GM12878 (cell line): ENCODE results near the gene AKT3. TPM values are rescaled to one million over a fixed set of nuclear protein-coding genes. Genes with fewer than 3 reads are reported as not detected.

Source experiments
- ATAC-seq: fragments of 200-7000 bp; cut with Tn5 transposase; 3 replicates; pipeline ENCODE4 v1.9.1; 2020; ENCODE audit warnings: mild to moderate bottlenecking, moderate library complexity
- BruUV-seq: library from RNA; stranded (reverse); fragments of 400-500 nt; replicated peaks from 2 replicates; lab custom pipeline; 2021; lab: Mats Ljungman, UMichigan
- CTCF ChIA-PET: fragments of 300-600 bp; sonication (Branson Sonifier 250); formaldehyde crosslinking; extraction: SDS; loops from one replicate; lab custom pipeline; 2021; ENCODE audit warnings: inconsistent platforms; lab: Yijun Ruan, JAX
- POLR2A ChIA-PET: fragments of 350-600 bp; formaldehyde crosslinking; extraction: SDS; loops from one replicate; lab custom pipeline; 2021; ENCODE audit warnings: inconsistent platforms; lab: Charles Lee
- RAD21 ChIA-PET: fragments of 300-600 bp; sonication (Branson Sonifier 250); formaldehyde crosslinking; loops from one replicate; lab custom pipeline; 2023; ENCODE audit warnings: antibody characterized with exemption; ENCODE audit not compliant: unreplicated experiment; lab: Charles Lee
- SMC1A ChIA-PET: fragments of 300-600 bp; sonication (Branson Sonifier 250); formaldehyde crosslinking; loops from one replicate; lab custom pipeline; 2023; ENCODE audit not compliant: unreplicated experiment, uncharacterized antibody; lab: Charles Lee
- DNase-seq: peaks from one replicate; pipeline ENCODE4 v3.0.0-alpha.2; 2011; ENCODE audit warnings: low read depth, low spot score
- FAIRE-seq: peaks from 3 replicates; lab custom pipeline; 2011; peaks lifted over from hg19 to GRCh38; lab: Jason Lieb, UNC
- H2AFZ ChIP-seq: 2 replicates; pipeline ENCODE4 v1.6.0; 2011; ENCODE audit warnings: low read depth, low read length, control low read depth; ENCODE audit not compliant: control insufficient read depth
- H3K27ac ChIP-seq: 2 replicates; pipeline ENCODE4 v1.5.1; 2011; ENCODE audit warnings: control low read depth; ENCODE audit not compliant: control insufficient read depth, insufficient read depth
- H3K27me3 ChIP-seq, 2 experiments: replicated peaks in 1 of 2; 2 replicates each; pipeline versions ENCODE4 v1.6.0 to v1.6.1; 2011; ENCODE audit warnings: low read length in 1 of 2; ENCODE audit not compliant: control insufficient read depth in 2 of 2, insufficient read depth in 2 of 2
- H3K36me3 ChIP-seq, 2 experiments: 2 replicates each; pipeline ENCODE4 v1.5.1; 2011; ENCODE audit warnings: low read length in 1 of 2; ENCODE audit not compliant: control insufficient read depth in 2 of 2, insufficient read depth in 2 of 2
- H3K4me1 ChIP-seq: 2 replicates; pipeline ENCODE4 v1.6.1; 2011; ENCODE audit warnings: mild to moderate bottlenecking, low read length, moderate library complexity, mixed read lengths; ENCODE audit not compliant: control insufficient read depth, insufficient read depth
- H3K4me2 ChIP-seq: 2 replicates; pipeline ENCODE4 v1.6.0; 2011; ENCODE audit warnings: control low read depth; ENCODE audit not compliant: control insufficient read depth, insufficient read depth
- H3K4me3 ChIP-seq: fragments of 200-600 bp; sonication (generic); 2 replicates; pipeline ENCODE4 v1.5.1; 2016
- H3K79me2 ChIP-seq: 2 replicates; pipeline ENCODE4 v1.6.0; 2011; ENCODE audit warnings: low read length; ENCODE audit not compliant: control insufficient read depth, insufficient read depth
- H3K9ac ChIP-seq: 2 replicates; pipeline ENCODE4 v1.8.0; 2011; ENCODE audit warnings: low read length, control low read depth, mixed read lengths; ENCODE audit not compliant: control insufficient read depth, insufficient read depth
- H3K9me3 ChIP-seq: replicated peaks from 3 replicates; pipeline ENCODE4 v1.5.1; 2011; ENCODE audit warnings: mild to moderate bottlenecking, low read length; ENCODE audit not compliant: control insufficient read depth, insufficient read depth
- H4K20me1 ChIP-seq: 2 replicates; pipeline ENCODE4 v1.6.0; 2011; ENCODE audit not compliant: control insufficient read depth, insufficient read depth
- ESRRA ChIP-seq: IDR thresholded peaks from 2 replicates; pipeline ENCODE4 v1.6.1; 2012; ENCODE audit warnings: mild to moderate bottlenecking, low read length, improper control_type of control experiment
- TARDBP ChIP-seq: IDR thresholded peaks from 2 replicates; pipeline ENCODE4 v1.6.1; 2016; ENCODE audit warnings: borderline replicate concordance
- in situ Hi-C: fragments of 300-500 bp; cut with MboI; formaldehyde crosslinking; loops from 9 replicates; pipeline ENCODE4 v1.14.3; 2018; ENCODE audit warnings: mixed read lengths
- intact Hi-C: fragments of 100-400 bp; cut with micrococcal nuclease; formaldehyde crosslinking; loops from one replicate; pipeline ENCODE4 v1.14.2; 2022; ENCODE audit not compliant: unreplicated experiment
- polyA plus RNA-seq, 11 experiments: library from polyadenylated mRNA; depleted of rRNA in 4 of 11; unstranded in 6 of 11; stranded (reverse) in 5 of 11; fragments of >200 nt; fragmentation: Nextera tagmentation in 4 of 11; fragmentation: Illumina TruSeq in 1 of 11; extraction: Ambion mirVana in 4 of 11; extraction: Trizol in 1 of 11; gene quantifications; 1 replicate in 1 of 11; 2 replicates in 10 of 11; pipeline versions ENCODE4 v1.2.1 to v1.2.3, GENCODE V29; 2011 to 2016; ENCODE audit warnings: inconsistent platforms in 2 of 11, missing spikeins in 2 of 11, low read depth in 1 of 11
- total RNA-seq, 4 experiments: library from RNA; depleted of rRNA in 3 of 4; stranded (reverse); fragments of >200 nt in 3 of 4; fragmentation: Illumina TruSeq in 1 of 4; extraction: Trizol in 1 of 4; gene quantifications; 2 replicates each; pipeline versions ENCODE4 v1.2.1 to v1.2.3, GENCODE V29; 2013 to 2021
- TF ChIP-seq, protein P1 (sequence below): fragments of 450-650 bp; formaldehyde crosslinking; IDR thresholded peaks from 2 replicates; pipeline ENCODE4 v1.5.0; 2022; ENCODE audit warnings: mild to moderate bottlenecking, missing genetic modification characterization

The AKT3 gene
- total and polyA plus RNA-seq, 10 of the 15 experiments (the other 5 are each of a cell fraction or from before 2014, with no cell fraction given) = 0.03 to 0.56 (median 0.19) TPM

GRCh38 chr1:243542739-243543415, 307.2 kb downstream of the AKT3 start (continued):
- TF ChIP-seq, protein P1, sequence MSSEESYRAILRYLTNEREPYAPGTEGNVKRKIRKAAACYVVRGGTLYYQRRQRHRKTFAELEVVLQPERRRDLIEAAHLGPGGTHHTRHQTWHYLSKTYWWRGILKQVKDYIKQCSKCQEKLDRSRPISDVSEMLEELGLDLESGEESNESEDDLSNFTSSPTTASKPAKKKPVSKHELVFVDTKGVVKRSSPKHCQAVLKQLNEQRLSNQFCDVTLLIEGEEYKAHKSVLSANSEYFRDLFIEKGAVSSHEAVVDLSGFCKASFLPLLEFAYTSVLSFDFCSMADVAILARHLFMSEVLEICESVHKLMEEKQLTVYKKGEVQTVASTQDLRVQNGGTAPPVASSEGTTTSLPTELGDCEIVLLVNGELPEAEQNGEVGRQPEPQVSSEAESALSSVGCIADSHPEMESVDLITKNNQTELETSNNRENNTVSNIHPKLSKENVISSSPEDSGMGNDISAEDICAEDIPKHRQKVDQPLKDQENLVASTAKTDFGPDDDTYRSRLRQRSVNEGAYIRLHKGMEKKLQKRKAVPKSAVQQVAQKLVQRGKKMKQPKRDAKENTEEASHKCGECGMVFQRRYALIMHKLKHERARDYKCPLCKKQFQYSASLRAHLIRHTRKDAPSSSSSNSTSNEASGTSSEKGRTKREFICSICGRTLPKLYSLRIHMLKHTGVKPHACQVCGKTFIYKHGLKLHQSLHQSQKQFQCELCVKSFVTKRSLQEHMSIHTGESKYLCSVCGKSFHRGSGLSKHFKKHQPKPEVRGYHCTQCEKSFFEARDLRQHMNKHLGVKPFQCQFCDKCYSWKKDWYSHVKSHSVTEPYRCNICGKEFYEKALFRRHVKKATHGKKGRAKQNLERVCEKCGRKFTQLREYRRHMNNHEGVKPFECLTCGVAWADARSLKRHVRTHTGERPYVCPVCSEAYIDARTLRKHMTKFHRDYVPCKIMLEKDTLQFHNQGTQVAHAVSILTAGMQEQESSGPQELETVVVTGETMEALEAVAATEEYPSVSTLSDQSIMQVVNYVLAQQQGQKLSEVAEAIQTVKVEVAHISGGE (CRISPR knock-in tag) = no peak
- TF ChIP-seq, all 136 proteins: peak for 0

GRCh38 chr1:243539636-243540035, 310.4 kb downstream of the AKT3 start:
- Histone ChIP-seq H2AFZ (no peak overlapping the region), H4K20me1 (no peaks in the 10 kb centered on the region), H3K9me3 (no peaks in the 10 kb centered on the region), H3K36me3 (no peaks in the 10 kb centered on the region), H3K9ac (no peak overlapping the region), H3K4me3 (no peak overlapping the region), H3K4me1 (no peaks in the 10 kb centered on the region), H3K27ac (no peak overlapping the region), H3K27me3 (no peaks in the 10 kb centered on the region), H3K4me2 (no peak overlapping the region), H3K79me2 (no peaks in the 10 kb centered on the region)
- ChIA-PET SMC1A (no interaction called here), POLR2A (no interaction called here), CTCF (no interaction called here), RAD21 (no interaction called here)
- FAIRE-seq (no peak), DNase-seq (no peak), ATAC-seq (no peak)
- no TSS peak for BruUV-seq
- in situ Hi-C loops (no loop called here), intact Hi-C loops (no loop called here)
- TF ChIP-seq TARDBP (no peak), ESRRA (no peak)
